ENCODE data around the gene RBM10.

Gene RBM10

DNA sequence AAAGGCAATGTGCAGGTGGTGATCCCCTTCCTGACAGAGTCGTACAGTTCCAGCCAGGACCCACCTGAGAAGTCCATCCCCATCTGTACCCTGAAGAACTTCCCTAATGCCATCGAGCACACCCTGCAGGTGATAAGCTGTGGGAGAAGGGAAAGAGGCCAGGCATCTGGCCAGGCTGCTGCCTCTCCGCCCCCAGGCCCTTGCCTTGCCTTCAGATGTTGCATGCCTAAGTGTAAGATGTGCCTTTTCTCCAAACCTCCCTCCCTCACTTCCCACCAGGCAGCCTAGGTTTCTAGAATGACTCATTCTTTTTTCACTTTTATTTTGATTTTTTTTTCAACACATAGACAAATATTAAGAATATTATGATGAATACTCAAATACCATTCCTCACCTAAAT, 61.3 kb downstream of the RBM10 start:
- TF ChIP-seq, protein P1, sequence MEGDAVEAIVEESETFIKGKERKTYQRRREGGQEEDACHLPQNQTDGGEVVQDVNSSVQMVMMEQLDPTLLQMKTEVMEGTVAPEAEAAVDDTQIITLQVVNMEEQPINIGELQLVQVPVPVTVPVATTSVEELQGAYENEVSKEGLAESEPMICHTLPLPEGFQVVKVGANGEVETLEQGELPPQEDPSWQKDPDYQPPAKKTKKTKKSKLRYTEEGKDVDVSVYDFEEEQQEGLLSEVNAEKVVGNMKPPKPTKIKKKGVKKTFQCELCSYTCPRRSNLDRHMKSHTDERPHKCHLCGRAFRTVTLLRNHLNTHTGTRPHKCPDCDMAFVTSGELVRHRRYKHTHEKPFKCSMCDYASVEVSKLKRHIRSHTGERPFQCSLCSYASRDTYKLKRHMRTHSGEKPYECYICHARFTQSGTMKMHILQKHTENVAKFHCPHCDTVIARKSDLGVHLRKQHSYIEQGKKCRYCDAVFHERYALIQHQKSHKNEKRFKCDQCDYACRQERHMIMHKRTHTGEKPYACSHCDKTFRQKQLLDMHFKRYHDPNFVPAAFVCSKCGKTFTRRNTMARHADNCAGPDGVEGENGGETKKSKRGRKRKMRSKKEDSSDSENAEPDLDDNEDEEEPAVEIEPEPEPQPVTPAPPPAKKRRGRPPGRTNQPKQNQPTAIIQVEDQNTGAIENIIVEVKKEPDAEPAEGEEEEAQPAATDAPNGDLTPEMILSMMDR (IDR thresholded peaks at IDR 0.05; ENCODE audit: low read depth, low read length, missing control alignments) = no peak
- H3K4me3 ChIP-seq (ENCODE audit: low read depth, low read length) = no peak overlapping the region
- H3K36me3 ChIP-seq (replicated peaks) = peaks cover 99% of the 10 kb centered on the region
- DNase-seq = no peak
- in situ Hi-C loops (cut with HindIII; ENCODE audit: low pct_ligation_motif_present, low sequenced_read_pairs) = no loop called here
- no peaks in the 10 kb centered on the region for H3K27me3 ChIP-seq (replicated peaks)
- no peak overlapping the region for H3K27ac ChIP-seq

DNA sequence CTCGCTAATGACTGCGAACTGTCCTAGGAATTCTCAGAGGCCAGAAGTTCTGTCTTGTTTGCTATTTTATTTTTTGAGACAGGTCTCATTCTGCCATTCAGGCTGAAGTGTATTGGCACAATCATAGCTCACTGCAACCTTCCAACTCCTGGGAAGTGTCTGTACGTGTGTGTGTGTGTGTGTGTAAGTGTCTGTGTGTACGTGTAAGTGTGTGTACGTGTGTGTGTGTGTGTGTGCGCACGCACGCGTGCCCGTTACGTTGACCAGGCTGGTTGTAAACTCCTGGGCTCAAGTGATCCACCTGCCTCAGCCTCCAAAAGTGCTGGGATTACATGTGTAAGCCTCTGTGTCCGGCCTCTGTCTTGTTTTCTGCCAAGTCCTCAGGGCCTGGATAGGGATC, 63.1 kb downstream of the RBM10 start:
- H3K27me3 ChIP-seq (replicated peaks) = no peaks in the 10 kb centered on the region
- peaks cover 98% of the 10 kb centered on the region for H3K36me3 ChIP-seq (replicated peaks)
- H3K4me3 ChIP-seq (ENCODE audit: low read depth, low read length) = no peak overlapping the region
- TF ChIP-seq, protein P1 (IDR thresholded peaks at IDR 0.05; ENCODE audit: low read depth, low read length, missing control alignments) = no peak
- in situ Hi-C loops (cut with HindIII; ENCODE audit: low pct_ligation_motif_present, low sequenced_read_pairs) = no loop called here
- no peak overlapping the region for H3K27ac ChIP-seq
- DNase-seq = no peak

DNA sequence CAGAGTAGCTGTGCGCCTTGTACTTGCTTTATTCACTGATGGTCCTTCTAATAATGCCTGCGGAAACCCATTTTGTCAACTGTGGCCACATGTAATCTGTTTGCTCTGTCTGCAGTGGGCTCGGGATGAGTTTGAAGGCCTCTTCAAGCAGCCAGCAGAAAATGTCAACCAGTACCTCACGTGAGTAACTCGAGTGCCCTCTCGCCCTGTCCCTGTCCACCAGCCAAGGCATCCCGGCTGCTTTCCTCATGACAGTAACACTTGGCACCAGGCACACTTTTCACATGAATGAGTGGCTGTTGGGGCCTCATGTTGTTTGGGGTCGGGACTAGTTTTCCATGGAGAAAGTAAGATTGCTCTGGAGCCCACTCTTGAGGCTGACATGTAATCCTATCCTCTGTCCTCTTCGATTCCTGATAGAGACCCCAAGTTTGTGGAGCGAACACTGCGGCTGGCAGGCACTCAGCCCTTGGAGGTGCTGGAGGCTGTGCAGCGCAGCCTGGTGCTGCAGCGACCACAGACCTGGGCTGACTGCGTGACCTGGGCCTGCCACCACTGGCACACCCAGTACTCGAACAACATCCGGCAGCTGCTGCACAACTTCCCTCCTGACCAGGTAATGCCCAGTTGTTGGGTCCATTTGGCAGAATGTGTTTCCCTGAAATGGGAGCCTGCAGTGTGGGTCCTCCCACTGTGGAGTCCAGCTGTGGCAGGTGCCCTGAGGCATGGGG, 64.7 kb downstream of the RBM10 start:
- DNase-seq = no peak
- Histone ChIP-seq H3K27ac (no peak overlapping the region), H3K4me3 (ENCODE audit: low read depth, low read length) (no peak overlapping the region), H3K36me3 (replicated peaks) (peaks cover 96% of the 10 kb centered on the region), H3K27me3 (replicated peaks) (no peaks in the 10 kb centered on the region)
- in situ Hi-C loops (cut with HindIII; ENCODE audit: low pct_ligation_motif_present, low sequenced_read_pairs) = no loop called here
- TF ChIP-seq, protein P1 (IDR thresholded peaks at IDR 0.05; ENCODE audit: low read depth, low read length, missing control alignments) = no peak

DNA sequence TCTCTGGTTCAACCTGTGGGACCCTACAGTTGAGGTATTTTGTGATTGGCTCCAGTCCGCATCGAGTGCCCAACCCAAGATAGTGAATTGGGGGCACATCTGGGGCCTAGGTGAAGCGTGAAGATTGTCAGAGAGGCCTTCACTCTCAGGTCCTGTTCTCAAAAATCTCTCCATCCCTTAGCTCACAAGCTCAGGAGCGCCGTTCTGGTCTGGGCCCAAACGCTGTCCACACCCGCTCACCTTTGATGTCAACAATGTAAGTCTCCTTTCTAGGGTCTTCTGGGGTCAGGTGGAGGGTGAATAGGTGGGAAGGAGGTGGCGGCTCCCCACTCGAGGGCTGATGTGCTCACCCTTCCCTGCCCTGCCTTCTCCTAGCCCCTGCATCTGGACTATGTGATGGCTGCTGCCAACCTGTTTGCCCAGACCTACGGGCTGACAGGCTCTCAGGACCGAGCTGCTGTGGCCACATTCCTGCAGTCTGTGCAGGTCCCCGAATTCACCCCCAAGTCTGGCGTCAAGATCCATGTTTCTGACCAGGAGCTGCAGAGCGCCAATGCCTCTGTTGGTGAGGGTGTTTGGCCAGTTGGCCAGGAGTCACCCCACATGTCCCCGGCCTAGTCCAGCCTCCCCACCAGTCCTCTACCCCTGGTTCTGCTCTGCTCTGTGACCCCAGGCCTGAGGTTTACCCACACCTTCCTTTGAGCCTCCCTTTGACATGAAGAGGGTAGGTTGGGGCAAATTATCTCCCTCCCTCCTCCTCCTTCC, 65.8 kb downstream of the RBM10 start:
- Histone ChIP-seq H3K27ac (no peak overlapping the region), H3K36me3 (replicated peaks) (peaks cover 96% of the 10 kb centered on the region), H3K4me3 (ENCODE audit: low read depth, low read length) (no peak overlapping the region), H3K27me3 (replicated peaks) (no peaks in the 10 kb centered on the region)
- no peak for DNase-seq
- TF ChIP-seq, protein P1 (IDR thresholded peaks at IDR 0.05; ENCODE audit: low read depth, low read length, missing control alignments) = no peak
- in situ Hi-C loops (cut with HindIII; ENCODE audit: low pct_ligation_motif_present, low sequenced_read_pairs) = no loop called here

DNA sequence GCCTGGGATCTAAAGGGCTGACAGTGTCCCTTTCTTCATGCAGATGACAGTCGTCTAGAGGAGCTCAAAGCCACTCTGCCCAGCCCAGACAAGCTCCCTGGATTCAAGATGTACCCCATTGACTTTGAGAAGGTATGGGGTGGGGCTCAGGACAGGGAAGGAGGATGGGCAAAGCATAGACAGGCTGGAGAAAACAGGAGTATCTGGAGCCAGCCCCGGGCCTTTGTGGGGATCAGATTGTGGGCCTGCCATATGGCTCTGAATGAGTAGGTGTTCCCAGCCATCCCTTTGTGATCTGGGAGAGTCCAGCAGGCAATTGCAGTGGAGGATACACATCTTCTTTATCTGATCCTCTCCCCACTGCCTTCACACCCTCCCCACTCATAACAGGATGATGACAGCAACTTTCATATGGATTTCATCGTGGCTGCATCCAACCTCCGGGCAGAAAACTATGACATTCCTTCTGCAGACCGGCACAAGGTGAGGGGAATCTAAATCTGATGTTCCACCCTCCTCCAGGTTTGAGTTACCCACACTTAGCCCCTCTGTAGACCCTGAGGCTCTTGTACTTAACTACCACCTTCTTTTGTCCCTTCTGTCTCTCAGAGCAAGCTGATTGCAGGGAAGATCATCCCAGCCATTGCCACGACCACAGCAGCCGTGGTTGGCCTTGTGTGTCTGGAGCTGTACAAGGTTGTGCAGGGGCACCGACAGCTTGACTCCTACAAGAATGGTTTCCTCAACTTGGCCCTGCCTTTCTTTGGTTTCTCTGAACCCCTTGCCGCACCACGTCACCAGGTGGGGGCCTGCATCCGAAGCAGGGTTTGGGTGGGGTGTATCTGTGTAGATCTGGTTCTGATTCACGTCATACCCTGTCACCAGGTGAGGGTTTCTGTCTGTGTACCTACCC, 67.6 kb downstream of the RBM10 start:
- Histone ChIP-seq H3K27ac (no peak overlapping the region), H3K36me3 (replicated peaks) (peaks cover 87% of the 10 kb centered on the region), H3K27me3 (replicated peaks) (no peaks in the 10 kb centered on the region), H3K4me3 (ENCODE audit: low read depth, low read length) (no peak overlapping the region)
- TF ChIP-seq, protein P1 (IDR thresholded peaks at IDR 0.05; ENCODE audit: low read depth, low read length, missing control alignments) = no peak
- in situ Hi-C loops (cut with HindIII; ENCODE audit: low pct_ligation_motif_present, low sequenced_read_pairs) = no loop called here
- DNase-seq = no peak

Measured in brain microvascular endothelial cell (primary cell).